Cerebellar nuclear complex (tissue), 1 donor: ENCODE results near the gene PLEKHA6.

ENCODE experiments used
- DNase-seq, 2 experiments: peaks; one replicate each; lab custom pipeline; 2025; lab: John Stamatoyannopoulos, UW

Gene PLEKHA6

GRCh38 chr1:204262506-204263253, 97.0 kb downstream of the PLEKHA6 start:
- DNase-seq: no peak

DNA sequence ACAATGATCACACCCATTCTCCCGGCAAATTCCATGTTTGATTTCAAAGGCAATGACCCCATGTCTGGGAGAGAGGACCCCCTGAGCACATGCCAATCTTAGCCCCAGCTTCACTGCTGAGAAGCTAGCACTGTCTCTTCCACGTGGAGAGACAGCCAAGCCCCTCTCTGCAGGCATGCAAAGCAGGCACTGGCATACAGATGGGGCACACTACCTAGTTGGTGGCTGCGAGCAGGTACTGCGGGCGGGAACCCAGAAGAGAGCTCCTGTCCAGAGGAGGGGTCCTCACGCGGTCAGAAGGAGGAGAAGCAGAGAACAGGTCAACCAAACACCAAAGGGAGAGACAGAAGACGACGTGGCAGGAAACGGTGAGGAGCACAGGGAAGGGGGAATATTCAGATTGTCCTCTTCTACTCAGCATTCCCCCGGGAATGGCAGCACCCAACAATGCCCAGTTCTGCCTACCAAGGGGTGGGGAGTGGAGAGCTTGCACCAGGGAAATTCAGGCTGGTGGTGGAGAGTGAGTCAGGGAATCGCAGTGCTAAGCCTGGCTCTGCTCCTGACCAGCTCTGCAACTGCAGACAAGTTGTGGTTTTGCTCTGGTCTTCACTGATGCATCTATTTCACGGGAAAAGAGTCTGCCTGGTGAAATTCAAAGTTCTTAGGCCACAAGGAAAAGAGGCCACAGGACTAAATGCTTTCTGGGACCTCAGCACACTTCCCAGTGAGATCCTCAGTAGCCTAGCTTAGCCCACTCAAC, 97.8 kb downstream of the PLEKHA6 start:
- DNase-seq: no peak

DNA sequence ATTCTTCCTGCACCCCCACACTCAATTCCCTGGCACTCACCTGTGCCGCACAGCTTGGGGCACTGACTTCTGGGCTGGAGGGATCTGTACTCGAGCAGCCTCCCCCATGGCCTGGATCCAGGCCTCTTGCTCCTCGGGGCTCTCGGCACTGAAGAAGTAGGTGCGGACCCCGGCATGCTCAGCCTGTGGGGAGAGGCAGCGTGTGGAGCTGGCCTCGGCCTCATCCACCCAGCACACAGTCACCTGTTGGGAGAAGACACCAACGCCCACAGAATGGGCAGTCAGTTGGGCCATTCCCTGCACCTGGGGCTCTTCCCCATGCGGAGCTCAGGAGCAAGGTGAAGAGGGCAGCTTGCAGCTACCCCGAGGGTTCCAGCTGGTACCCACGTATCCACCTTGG, 98.5 kb downstream of the PLEKHA6 start:
- DNase-seq: no peak

GRCh38 chr1:204260601-204261197, 99.0 kb downstream of the PLEKHA6 start:
- no peak for DNase-seq

DNA sequence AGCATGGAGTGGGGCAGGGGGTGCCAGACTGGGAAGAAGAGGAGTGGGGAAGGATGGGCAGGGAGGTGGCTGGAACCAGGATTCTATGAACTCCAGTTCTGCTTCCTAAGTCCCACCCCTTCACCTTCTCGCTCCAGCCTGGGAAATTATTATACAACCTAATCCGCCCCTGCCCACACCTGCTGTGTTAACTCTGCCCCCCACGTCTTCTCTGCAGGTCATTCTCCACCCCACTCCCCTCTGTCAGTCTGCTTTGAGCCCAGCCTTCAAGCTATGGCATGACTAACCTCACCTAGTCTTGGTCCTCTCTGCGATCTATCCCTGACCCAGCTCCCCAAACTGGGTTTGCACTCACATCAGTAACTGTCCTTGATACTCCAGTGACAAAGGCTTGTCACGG, 99.9 kb downstream of the PLEKHA6 start:
- DNase-seq: no peak

DNA sequence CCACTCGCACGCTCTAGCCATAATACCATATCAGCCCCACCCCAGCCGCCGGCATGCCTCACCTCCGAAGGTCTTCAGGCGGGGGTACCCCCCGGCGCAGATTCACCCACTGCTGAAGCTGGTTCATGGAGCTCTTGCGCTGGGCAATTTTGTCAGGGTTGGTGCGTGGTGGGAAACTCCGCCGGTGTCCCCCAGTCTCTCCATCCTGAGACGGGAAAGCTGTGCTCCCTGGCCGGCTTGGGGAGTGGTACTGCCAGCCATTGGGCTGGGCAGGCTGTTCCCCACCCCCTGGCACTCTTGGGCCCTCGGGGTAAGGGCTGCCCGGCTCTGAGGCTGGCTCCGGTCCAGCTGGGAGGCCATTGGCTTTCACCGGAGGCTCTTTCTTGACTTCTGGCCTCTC, 100.5 kb downstream of the PLEKHA6 start:
- DNase-seq: no peak

GRCh38 chr1:204258213-204259115, 101.3 kb downstream of the PLEKHA6 start:
- DNase-seq: no peak

- DNase-seq: no peak
Observed at GRCh38 chr1:204257446-204257845, 102.3 kb downstream of the PLEKHA6 start.

DNA sequence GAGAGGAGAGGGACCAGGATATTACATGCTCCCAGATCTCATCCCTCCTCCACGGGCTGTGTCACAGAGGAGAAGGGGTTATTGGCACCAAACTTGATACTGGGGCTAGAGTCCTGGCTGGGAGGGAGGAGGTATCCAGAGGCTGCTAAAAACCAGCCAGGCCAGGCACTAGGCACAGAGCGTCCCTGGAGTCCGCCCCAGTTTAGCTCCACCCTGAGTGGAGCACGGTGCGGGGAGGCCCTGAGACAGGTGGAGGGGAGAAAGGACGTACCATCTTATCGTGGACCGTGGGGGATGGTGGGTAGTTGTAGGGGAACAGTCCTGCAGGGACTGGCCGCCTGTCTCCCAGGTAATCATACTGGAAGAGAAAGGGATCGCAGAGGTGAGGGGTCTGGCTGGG, 103.2 kb downstream of the PLEKHA6 start:
- no peak for DNase-seq

DNA sequence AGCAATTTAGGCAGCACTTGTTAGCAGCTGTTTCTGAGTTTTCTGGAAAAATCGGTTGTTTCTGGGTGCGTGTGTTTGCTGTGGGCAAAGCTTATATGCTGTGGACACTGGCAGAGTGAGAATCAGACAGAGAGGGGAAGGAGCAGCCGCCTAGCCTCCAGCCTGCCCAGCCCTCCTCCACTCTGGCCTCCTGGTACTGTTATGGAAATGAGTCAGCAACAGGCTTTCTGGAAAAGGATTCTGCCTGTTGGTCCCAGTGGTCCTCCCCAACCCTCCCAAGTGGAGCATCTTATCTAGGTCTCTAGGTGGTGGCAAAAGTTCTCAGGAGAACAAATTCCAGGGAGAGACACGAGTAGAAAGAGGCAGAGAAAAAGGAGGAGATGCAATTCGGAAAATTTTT, 103.8 kb downstream of the PLEKHA6 start:
- DNase-seq: no peak

DNA sequence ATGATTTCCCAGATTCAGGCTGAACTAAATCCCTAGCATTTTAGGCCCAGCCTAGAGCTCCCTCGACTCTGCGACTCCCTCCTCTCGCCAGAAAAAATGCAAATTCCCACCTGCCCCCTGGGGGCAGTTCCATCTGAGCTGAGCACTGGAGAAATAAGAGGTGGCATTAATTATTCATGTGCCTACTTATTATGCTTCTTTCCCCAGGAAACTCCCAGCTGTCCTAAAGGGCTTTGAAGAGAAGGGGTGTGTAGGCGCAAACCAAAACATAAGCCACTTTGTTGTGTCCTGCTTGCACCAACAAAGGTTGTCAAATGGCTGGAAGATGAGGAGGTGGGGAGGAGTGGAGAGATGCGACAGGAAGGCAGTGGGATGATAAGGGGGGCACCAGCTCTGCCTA, 104.5 kb downstream of the PLEKHA6 start:
- no peak for DNase-seq

- no peak for DNase-seq
Observed at GRCh38 chr1:204254031-204254661, 105.6 kb downstream of the PLEKHA6 start.

- DNase-seq: no peak
Observed at GRCh38 chr1:204251926-204252689, 107.6 kb downstream of the PLEKHA6 start.

DNA sequence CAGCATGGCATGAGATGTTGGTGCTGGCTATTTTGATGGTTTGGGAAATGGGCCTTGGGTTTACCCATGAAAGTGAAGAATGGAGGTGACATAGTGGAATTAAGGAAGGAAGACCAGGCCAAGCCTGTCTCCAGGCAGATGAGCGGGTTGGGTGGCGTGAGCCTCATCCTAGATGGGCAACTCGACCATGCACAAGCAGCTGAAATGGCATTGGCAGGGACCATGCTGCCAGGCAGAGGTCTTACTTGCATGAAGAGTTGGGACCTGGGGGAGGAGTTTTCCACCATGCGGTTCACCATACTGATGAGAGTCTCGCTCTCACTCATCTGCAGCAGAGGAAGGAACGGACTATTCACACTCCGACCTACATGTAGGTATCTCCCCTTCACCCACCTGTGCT, 108.4 kb downstream of the PLEKHA6 start:
- DNase-seq: no peak

DNA sequence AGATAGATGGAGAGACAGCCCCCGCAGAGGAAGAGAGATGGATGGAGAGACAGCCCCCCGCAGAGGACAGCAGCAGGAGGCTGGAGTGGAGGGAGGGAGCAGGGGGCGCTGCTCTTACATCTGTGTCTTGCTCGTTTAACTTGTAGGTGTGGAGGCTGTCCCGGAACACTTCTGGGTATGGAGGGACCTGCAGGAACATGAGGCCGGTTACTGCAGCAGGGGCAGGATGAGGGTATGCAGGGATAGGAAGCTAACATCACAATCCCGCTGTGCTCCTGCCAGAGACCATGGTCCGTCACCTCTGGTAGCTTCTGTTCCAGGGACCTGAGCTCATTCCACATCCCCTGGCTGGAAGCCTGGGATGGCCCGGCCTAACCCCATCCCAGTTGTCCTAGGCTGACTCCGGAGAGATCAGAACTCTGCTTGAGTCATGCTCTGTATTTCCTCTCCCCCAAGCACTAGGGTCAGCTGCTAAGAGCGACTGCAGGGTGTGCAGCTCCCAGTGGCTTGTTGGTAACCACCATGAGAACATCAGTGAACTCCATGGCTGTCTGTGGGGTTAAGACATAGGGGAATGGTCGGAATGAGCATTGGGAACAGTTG, 109.2 kb downstream of the PLEKHA6 start:
- no peak for DNase-seq

- DNase-seq: no peak
Observed at GRCh38 chr1:204249736-204250427, 109.8 kb downstream of the PLEKHA6 start.

DNA sequence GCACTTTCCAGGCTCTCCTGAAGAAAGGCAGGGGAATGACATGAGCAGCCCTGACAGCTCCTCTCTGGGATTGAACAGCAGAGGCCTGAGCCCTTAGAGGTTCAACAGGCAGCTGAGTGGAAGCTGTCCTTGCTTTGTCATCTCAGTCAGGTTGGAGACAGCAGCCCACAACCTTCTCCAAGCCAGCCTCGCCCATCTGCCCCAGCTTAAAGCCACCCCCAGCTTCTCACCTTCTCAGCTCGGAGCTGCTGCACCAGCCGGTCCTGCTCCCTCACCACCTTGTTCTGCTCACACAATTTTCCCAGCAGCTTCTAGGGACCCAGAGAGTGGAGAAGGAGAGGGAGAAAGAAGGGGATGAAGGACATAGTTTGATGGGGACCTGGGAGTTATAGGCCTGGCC, 110.8 kb downstream of the PLEKHA6 start:
- no peak for DNase-seq

- no peak for DNase-seq
Observed at GRCh38 chr1:204246876-204247275, 112.9 kb downstream of the PLEKHA6 start.

DNA sequence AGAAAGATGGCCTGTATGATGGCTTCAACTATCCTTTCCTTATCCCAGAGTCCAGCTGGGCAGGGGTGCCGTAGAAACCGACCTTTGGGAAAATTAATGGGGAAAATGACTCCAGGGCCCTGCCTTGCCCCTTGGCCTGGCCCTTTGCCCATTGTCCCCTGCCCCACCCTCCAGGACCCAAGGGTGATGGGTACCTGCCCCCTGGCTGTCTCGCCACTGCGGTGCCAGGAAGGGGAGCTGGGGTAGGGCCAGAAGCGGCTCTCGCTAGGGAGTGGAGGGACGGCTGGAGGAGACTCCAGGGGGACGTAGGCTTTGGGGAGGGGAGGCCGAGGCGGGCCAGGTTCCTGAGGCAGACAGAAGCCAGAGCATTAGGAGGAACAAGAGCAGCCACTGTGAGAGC, 116.8 kb downstream of the PLEKHA6 start:
- no peak for DNase-seq

DNA sequence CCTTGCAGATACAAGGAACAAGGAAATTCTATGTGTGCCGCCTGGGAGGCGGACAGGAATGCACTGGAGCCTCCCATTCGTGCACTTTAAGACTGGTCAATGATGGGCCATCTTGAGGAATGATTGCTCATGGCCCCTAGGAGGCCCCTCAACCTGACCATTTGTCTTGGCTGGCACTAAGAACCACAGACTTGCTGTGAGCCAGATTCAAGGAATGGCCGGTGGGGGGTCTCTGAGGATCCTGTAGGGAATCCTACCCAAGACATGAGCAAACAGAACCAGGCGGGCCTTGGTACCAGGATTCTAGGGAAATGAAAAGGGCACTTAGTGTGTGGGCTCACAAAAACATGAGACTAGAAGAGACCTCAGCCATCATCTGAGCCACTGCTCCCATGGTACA, 117.8 kb downstream of the PLEKHA6 start:
- DNase-seq: no peak
